CD4-positive, alpha-beta T cell treated with Interleukin-6 at 100 ng/mL for 8 hours (primary cell): ENCODE measurements around the gene LINS1.
"Not testable (repeated sequence)": the region's sequence is repeated elsewhere in the genome, so short reads cannot be mapped to it uniquely, and the experiment has no call there.

Experiments used
- DNase-seq: peaks from one replicate; pipeline ENCODE4 v3.0.0-alpha.2; 2020; ENCODE audit warnings: mixed read lengths, low spot score

Gene LINS1

GRCh38 chr15:100601163-100601562, 821 bp downstream of the LINS1 start:
- DNase-seq = peak; percentile 17

- DNase-seq = no peak
These were observed 3.3 kb downstream of the LINS1 start for GRCh38 chr15:100598655-100599054.

- DNase-seq = no peak
These were observed 4.1 kb downstream of the LINS1 start for GRCh38 chr15:100597862-100598261.

- peak; percentile 93 for DNase-seq
These were observed 5.2 kb downstream of the LINS1 start for GRCh38 chr15:100596792-100597191.

GRCh38 chr15:100595964-100596363, 6.0 kb downstream of the LINS1 start:
- no peak for DNase-seq

- no peak for DNase-seq
These were observed 8.6 kb downstream of the LINS1 start for GRCh38 chr15:100593431-100593830.

- no peak for DNase-seq
These were observed 9.1 kb downstream of the LINS1 start for GRCh38 chr15:100592898-100593297.

- no peak for DNase-seq
These were observed 10.1 kb downstream of the LINS1 start for GRCh38 chr15:100591835-100592234.

- not testable (repeated sequence) for DNase-seq
These were observed 10.8 kb downstream of the LINS1 start for GRCh38 chr15:100591163-100591562.

GRCh38 chr15:100588638-100589242, 13.2 kb downstream of the LINS1 start:
- no peak for DNase-seq

GRCh38 chr15:100580414-100580813, 21.6 kb downstream of the LINS1 start:
- DNase-seq = no peak

GRCh38 chr15:100573526-100573925, 28.5 kb downstream of the LINS1 start:
- DNase-seq = no peak

GRCh38 chr15:100572362-100572983, 29.5 kb downstream of the LINS1 start:
- no peak for DNase-seq

- peak; percentile 29 for DNase-seq
These were observed 30.3 kb downstream of the LINS1 start for GRCh38 chr15:100571592-100572167.

- DNase-seq = no peak
These were observed 31.2 kb downstream of the LINS1 start for GRCh38 chr15:100570735-100571313.

- no peak for DNase-seq
These were observed 31.7 kb downstream of the LINS1 start for GRCh38 chr15:100570275-100570674.

GRCh38 chr15:100569391-100569790, 32.6 kb downstream of the LINS1 start:
- DNase-seq = no peak

GRCh38 chr15:100566850-100567628, 34.9 kb downstream of the LINS1 start:
- no peak for DNase-seq

- DNase-seq = no peak
These were observed 36.4 kb downstream of the LINS1 start for GRCh38 chr15:100565591-100565990.

GRCh38 chr15:100560323-100560722, 41.7 kb downstream of the LINS1 start:
- DNase-seq = no peak

- DNase-seq = no peak
These were observed 42.7 kb downstream of the LINS1 start for GRCh38 chr15:100559330-100559729.

- DNase-seq = no peak
These were observed 43.2 kb downstream of the LINS1 start for GRCh38 chr15:100558771-100559254.
